Bronchial epithelial cell (primary cell): Measurements from ENCODE around the gene TXK. TPM values are rescaled to one million over a fixed set of nuclear protein-coding genes. Genes with fewer than 3 reads are reported as not detected.

Experiments used
- DNase-seq: peaks from one replicate; pipeline ENCODE4 v3.0.0-alpha.2; 2010; ENCODE audit warnings: low read depth
- FAIRE-seq: peaks from 2 replicates; lab custom pipeline; 2011; peaks lifted over from hg19 to GRCh38; lab: Jason Lieb, UNC
- H3K27me3 ChIP-seq: 2 replicates; pipeline ENCODE4 v1.5.1; 2011; ENCODE audit warnings: low read length; ENCODE audit not compliant: control insufficient read depth, insufficient read depth
- H3K36me3 ChIP-seq: 2 replicates; pipeline ENCODE4 v1.5.1; 2011; ENCODE audit warnings: low read length; ENCODE audit not compliant: control insufficient read depth, insufficient read depth
- H3K4me3 ChIP-seq: 2 replicates; pipeline ENCODE4 v1.5.1; 2011; ENCODE audit warnings: mild to moderate bottlenecking, low read depth, low read length, control low read depth
- total RNA-seq: library from RNA; depleted of rRNA; stranded (reverse); fragments of >200 nt; gene quantifications from 2 replicates; pipeline ENCODE4 v1.2.1, GENCODE V29; 2014
- TF ChIP-seq, protein P1 (sequence below): IDR thresholded peaks from 2 replicates; pipeline ENCODE4 v1.5.1; 2011; ENCODE audit warnings: mild to moderate bottlenecking, moderate library complexity, low read length, control low read depth, inconsistent platforms; ENCODE audit not compliant: insufficient read depth, severe bottlenecking

The TXK gene
- total RNA-seq, 1 donor from 2014 or later, result under 0.01 TPM

DNA sequence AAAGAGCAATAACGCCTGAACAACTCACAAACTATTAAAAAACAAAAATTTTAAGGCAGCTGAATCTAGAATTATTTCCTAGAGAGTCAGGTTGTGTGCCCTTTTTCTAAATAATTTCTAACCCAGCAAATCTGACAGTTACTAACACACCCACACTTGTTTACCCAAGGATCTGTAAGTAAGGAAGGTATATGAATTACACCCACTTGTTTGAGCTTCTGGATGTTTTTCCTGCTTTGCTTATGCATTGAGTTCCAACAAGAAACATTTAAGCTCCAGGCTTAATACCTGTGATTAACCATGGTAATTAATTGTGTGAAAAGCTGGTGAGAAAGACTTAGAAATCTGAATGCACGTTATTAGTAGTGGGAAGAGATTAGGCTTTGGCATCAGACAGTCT, 115.9 kb downstream of the TXK start:
- peak; percentile 36 for DNase-seq
- TF ChIP-seq, protein P1, sequence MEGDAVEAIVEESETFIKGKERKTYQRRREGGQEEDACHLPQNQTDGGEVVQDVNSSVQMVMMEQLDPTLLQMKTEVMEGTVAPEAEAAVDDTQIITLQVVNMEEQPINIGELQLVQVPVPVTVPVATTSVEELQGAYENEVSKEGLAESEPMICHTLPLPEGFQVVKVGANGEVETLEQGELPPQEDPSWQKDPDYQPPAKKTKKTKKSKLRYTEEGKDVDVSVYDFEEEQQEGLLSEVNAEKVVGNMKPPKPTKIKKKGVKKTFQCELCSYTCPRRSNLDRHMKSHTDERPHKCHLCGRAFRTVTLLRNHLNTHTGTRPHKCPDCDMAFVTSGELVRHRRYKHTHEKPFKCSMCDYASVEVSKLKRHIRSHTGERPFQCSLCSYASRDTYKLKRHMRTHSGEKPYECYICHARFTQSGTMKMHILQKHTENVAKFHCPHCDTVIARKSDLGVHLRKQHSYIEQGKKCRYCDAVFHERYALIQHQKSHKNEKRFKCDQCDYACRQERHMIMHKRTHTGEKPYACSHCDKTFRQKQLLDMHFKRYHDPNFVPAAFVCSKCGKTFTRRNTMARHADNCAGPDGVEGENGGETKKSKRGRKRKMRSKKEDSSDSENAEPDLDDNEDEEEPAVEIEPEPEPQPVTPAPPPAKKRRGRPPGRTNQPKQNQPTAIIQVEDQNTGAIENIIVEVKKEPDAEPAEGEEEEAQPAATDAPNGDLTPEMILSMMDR, result no peak
- Histone ChIP-seq H3K27me3 (no peaks in the 10 kb centered on the region), H3K4me3 (no peak overlapping the region), H3K36me3 (no peaks in the 10 kb centered on the region)
- FAIRE-seq, result no peak

DNA sequence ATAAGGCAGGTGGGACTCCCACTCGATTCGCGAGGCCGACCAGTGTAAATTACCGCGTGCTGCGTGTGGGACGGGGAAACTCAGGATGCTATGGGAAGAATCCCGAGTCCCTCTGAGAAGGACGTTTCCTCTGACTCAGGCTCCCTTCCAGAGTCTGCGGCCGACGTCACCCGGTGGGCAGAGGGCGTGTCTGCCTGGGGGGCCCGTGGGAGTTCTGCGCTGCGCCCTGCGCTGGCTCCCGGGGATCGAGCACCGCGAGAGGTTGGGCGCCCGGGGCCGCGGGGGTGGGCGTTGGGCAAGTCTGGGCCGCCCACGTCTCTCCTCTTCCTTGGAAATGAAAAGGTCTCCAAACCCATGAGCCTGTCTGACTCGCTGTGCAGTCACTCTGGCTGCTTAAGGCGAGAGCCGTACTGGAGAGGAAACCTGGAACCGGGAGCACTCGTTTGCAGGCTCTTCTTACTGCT, 116.9 kb downstream of the TXK start:
- H3K27me3 ChIP-seq, result no peaks in the 10 kb centered on the region
- FAIRE-seq (no peak), DNase-seq (peak; percentile 92)
- no peaks in the 10 kb centered on the region for H3K36me3 ChIP-seq
- H3K4me3 ChIP-seq, result peak overlapping the region; percentile 73
- TF ChIP-seq, protein P1, result no peak

Other genes starting within 250 kb of the TXK start
- gene NFXL1, start 219.7 kb downstream of the TXK start, total RNA-seq, result 10.8 and 11.3 TPM in 2 replicates
- gene CNGA1, start 117.6 kb downstream of the TXK start, total RNA-seq, result 1.6 and 5.4 TPM in 2 replicates
- 6.6 and 9.3 TPM in 2 replicates for gene NIPAL1, start 117.5 kb downstream of the TXK start, total RNA-seq
- 0.53 and 2.8 TPM in 2 replicates for gene TEC, start 135.6 kb upstream of the TXK start, total RNA-seq
- 28.7 and 30.3 TPM in 2 replicates for gene SLAIN2, start 207.3 kb upstream of the TXK start, total RNA-seq